ENCODE measurements around the gene SSR3.
"Not testable (repeated sequence)": the region's sequence is repeated elsewhere in the genome, so short reads cannot be mapped to it uniquely, and the experiment has no call there.

SSR3 gene

DNA sequence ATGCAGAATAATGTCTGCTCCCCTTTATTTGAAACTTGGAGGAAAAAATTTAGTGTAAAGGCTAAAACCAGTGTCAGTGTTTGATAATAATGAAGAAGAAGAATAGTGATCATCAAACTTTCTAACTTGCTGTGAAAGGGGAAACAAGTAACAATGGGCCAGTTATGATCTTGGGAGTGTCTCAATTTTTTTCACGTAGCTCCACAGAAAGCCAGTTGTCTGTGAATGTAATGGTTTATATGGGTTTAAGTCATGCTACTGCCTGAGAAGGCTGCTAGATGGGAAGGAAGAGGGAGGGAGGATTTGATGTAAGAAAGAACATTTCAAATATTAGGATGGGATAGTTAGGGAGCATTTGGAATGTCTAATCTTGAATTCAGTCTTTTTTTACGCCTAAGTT, 21.1 kb upstream of the SSR3 start:
- H3K9ac ChIP-seq (ENCODE audit: low read depth, low read length, poor library complexity, severe bottlenecking), result no peak overlapping the region
- H3K27me3 ChIP-seq (ENCODE audit: insufficient read depth, low read length, poor library complexity, severe bottlenecking), result no peaks in the 10 kb centered on the region
- H3K9me2 ChIP-seq (replicated peaks; ENCODE audit: low read depth, low read length), result no peaks in the 10 kb centered on the region
- H3K79me2 ChIP-seq (ENCODE audit: insufficient read depth, low read length), result no peaks in the 10 kb centered on the region
- no peaks in the 10 kb centered on the region for H3K4me1 ChIP-seq (ENCODE audit: insufficient read depth, low read length, poor library complexity, severe bottlenecking)
- H4K20me1 ChIP-seq (ENCODE audit: insufficient read depth, low read length, poor library complexity, severe bottlenecking), result no peaks in the 10 kb centered on the region
- no peak overlapping the region for H3K4me3 ChIP-seq (ENCODE audit: low read length, poor library complexity, severe bottlenecking)
- H3K9me3 ChIP-seq (ENCODE audit: insufficient read depth, low read depth, low read length), result no peaks in the 10 kb centered on the region
- TF ChIP-seq, protein P1, sequence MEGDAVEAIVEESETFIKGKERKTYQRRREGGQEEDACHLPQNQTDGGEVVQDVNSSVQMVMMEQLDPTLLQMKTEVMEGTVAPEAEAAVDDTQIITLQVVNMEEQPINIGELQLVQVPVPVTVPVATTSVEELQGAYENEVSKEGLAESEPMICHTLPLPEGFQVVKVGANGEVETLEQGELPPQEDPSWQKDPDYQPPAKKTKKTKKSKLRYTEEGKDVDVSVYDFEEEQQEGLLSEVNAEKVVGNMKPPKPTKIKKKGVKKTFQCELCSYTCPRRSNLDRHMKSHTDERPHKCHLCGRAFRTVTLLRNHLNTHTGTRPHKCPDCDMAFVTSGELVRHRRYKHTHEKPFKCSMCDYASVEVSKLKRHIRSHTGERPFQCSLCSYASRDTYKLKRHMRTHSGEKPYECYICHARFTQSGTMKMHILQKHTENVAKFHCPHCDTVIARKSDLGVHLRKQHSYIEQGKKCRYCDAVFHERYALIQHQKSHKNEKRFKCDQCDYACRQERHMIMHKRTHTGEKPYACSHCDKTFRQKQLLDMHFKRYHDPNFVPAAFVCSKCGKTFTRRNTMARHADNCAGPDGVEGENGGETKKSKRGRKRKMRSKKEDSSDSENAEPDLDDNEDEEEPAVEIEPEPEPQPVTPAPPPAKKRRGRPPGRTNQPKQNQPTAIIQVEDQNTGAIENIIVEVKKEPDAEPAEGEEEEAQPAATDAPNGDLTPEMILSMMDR (conservative IDR thresholded peaks at IDR 0.05; ENCODE audit: low read length), result no peak
- no peak for TF ChIP-seq EZH2phosphoT487 (IDR thresholded peaks at IDR 0.05; ENCODE audit: borderline replicate concordance)
- no peak overlapping the region for H3K4me2 ChIP-seq (ENCODE audit: low read depth, low read length, poor library complexity, severe bottlenecking)
- H3F3A ChIP-seq (ENCODE audit: low read depth), result no peaks in the 10 kb centered on the region
- H2AFZ ChIP-seq (ENCODE audit: low read length), result no peak overlapping the region
- no peaks in the 10 kb centered on the region for H3K36me3 ChIP-seq (ENCODE audit: insufficient read depth, low read length)

DNA sequence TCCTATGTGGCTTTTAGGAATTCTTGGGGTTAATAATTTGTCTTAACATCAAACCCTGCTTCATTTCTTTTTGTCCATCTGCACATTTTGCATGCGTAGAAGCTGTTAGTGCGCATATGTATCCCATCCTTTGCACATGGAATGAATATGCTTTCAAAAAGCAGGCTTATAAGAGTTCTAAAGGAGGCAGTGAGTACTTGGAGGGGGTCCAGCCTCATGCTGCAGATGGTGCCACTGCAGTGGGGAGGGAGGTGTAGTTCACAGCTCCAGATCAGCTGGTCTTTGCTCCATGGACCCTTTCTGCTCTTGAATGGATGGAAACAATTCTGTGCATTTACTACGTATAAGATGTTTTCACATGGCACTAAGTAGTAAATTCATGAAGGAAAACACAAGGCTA, 20.7 kb upstream of the SSR3 start:
- Histone ChIP-seq H3K9me2 (replicated peaks; ENCODE audit: low read depth, low read length) (no peaks in the 10 kb centered on the region), H2AFZ (ENCODE audit: low read length) (no peak overlapping the region), H4K20me1 (ENCODE audit: insufficient read depth, low read length, poor library complexity, severe bottlenecking) (no peaks in the 10 kb centered on the region), H3K36me3 (ENCODE audit: insufficient read depth, low read length) (no peaks in the 10 kb centered on the region), H3K4me1 (ENCODE audit: insufficient read depth, low read length, poor library complexity, severe bottlenecking) (no peaks in the 10 kb centered on the region), H3K4me2 (ENCODE audit: low read depth, low read length, poor library complexity, severe bottlenecking) (no peak overlapping the region), H3F3A (ENCODE audit: low read depth) (no peaks in the 10 kb centered on the region), H3K79me2 (ENCODE audit: insufficient read depth, low read length) (no peaks in the 10 kb centered on the region), H3K4me3 (ENCODE audit: low read length, poor library complexity, severe bottlenecking) (no peak overlapping the region), H3K9me3 (ENCODE audit: insufficient read depth, low read depth, low read length) (no peaks in the 10 kb centered on the region), H3K27me3 (ENCODE audit: insufficient read depth, low read length, poor library complexity, severe bottlenecking) (no peaks in the 10 kb centered on the region), H3K9ac (ENCODE audit: low read depth, low read length, poor library complexity, severe bottlenecking) (no peak overlapping the region)
- TF ChIP-seq EZH2phosphoT487 (IDR thresholded peaks at IDR 0.05; ENCODE audit: borderline replicate concordance), result no peak
- TF ChIP-seq, protein P1 (conservative IDR thresholded peaks at IDR 0.05; ENCODE audit: low read length), result no peak

DNA sequence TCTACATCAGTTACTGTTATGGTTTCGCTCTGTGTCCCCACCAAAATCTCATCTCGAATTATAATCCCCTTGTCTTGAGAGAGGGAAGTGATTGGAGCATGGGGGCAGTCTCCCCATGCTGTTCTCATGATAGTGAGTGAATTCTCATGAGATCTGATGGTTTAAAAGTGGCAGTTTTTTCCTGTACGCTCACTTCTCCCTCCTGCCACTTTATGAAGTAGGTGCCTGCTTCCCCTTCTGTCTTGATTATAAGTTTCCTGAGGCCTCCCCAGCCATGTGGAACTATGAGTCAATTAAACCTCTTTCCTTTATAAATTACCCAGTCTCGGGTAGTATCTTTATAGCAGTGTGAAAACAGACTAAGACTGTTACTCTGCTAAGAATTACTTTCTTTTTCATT, 15.0 kb upstream of the SSR3 start:
- not testable (repeated sequence) for H3K4me2 ChIP-seq (ENCODE audit: low read depth, low read length, poor library complexity, severe bottlenecking); H3K79me2 ChIP-seq (ENCODE audit: insufficient read depth, low read length); H4K20me1 ChIP-seq (ENCODE audit: insufficient read depth, low read length, poor library complexity, severe bottlenecking); H3K9ac ChIP-seq (ENCODE audit: low read depth, low read length, poor library complexity, severe bottlenecking); H3F3A ChIP-seq (ENCODE audit: low read depth); H3K4me1 ChIP-seq (ENCODE audit: insufficient read depth, low read length, poor library complexity, severe bottlenecking); H2AFZ ChIP-seq (ENCODE audit: low read length); H3K9me3 ChIP-seq (ENCODE audit: insufficient read depth, low read depth, low read length); H3K27me3 ChIP-seq (ENCODE audit: insufficient read depth, low read length, poor library complexity, severe bottlenecking); H3K36me3 ChIP-seq (ENCODE audit: insufficient read depth, low read length); H3K9me2 ChIP-seq (replicated peaks; ENCODE audit: low read depth, low read length); H3K4me3 ChIP-seq (ENCODE audit: low read length, poor library complexity, severe bottlenecking)

DNA sequence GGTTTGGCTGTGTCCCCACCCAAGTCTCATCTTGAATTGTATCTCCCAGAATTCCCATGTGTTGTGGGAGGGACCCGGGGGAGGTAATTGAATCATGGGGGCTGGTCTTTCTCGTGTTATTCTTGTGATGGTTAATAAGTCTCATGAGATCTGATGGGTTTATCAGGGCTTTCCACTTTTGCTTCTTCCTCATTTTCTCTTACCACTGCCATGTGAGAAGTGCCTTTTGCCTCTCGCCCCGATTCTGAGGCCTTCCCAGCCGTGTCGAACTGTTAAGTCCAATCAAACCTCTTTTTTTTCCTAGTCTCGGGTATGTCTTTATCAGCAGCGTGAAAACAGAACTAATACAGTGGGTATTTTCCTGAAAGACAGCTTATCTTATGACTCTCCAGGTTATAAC, 14.1 kb upstream of the SSR3 start:
- not testable (repeated sequence) for H4K20me1 ChIP-seq (ENCODE audit: insufficient read depth, low read length, poor library complexity, severe bottlenecking); H2AFZ ChIP-seq (ENCODE audit: low read length); H3K9ac ChIP-seq (ENCODE audit: low read depth, low read length, poor library complexity, severe bottlenecking); H3K4me1 ChIP-seq (ENCODE audit: insufficient read depth, low read length, poor library complexity, severe bottlenecking); H3K36me3 ChIP-seq (ENCODE audit: insufficient read depth, low read length); H3K79me2 ChIP-seq (ENCODE audit: insufficient read depth, low read length); H3K4me2 ChIP-seq (ENCODE audit: low read depth, low read length, poor library complexity, severe bottlenecking); H3K4me3 ChIP-seq (ENCODE audit: low read length, poor library complexity, severe bottlenecking); H3K9me3 ChIP-seq (ENCODE audit: insufficient read depth, low read depth, low read length); H3K9me2 ChIP-seq (replicated peaks; ENCODE audit: low read depth, low read length); H3F3A ChIP-seq (ENCODE audit: low read depth); H3K27me3 ChIP-seq (ENCODE audit: insufficient read depth, low read length, poor library complexity, severe bottlenecking)
